Peyer's patch (tissue), 4 donors: ENCODE measurements around the gene PKDCC. TPM values are rescaled to one million over a fixed set of nuclear protein-coding genes. Genes with fewer than 3 reads are reported as not detected.

Experiments used
- DNase-seq, 3 donors: peaks; one replicate each; pipeline ENCODE4 v3.0.0-alpha.2; 2017 to 2019
- H3K27ac ChIP-seq, 4 donors: fragments of 200-600 bp; sonication (generic); one replicate each; pipeline ENCODE4 v1.5.1; 2016 to 2019
- H3K27me3 ChIP-seq, 2 donors: fragments of 200-600 bp; sonication (generic); one replicate each; pipeline ENCODE4 v1.5.1; 2019
- H3K36me3 ChIP-seq, 3 donors: fragments of 200-600 bp; sonication (generic); one replicate each; pipeline ENCODE4 v1.5.1; 2016 to 2019
- H3K4me1 ChIP-seq, 4 donors: fragments of 200-600 bp; sonication (generic); one replicate each; pipeline ENCODE4 v1.5.1; 2016 to 2019
- H3K4me3 ChIP-seq, 4 donors: fragments of 200-600 bp; sonication (generic); 1 replicate in 3 of 4; 2 replicates in 1 of 4; pipeline ENCODE4 v1.5.1; 2016 to 2019; ENCODE audit warnings: mild to moderate bottlenecking in 1 of 4
- H3K9me3 ChIP-seq, 4 donors: fragments of 200-600 bp; sonication (generic); one replicate each; pipeline ENCODE4 v1.5.1; 2016 to 2019; ENCODE audit warnings: mild to moderate bottlenecking in 1 of 4
- CTCF ChIP-seq, 6 experiments: fragments of 450-650 bp in 4 of 6; fragments of 200-600 bp in 2 of 6; sonication (generic) in 1 of 6; IDR thresholded peaks; one replicate each; pipeline ENCODE4 v1.5.1; 2017 to 2019; ENCODE audit warnings: antibody characterized with exemption in 6 of 6, mild to moderate bottlenecking in 3 of 6, moderate library complexity in 1 of 6
- POLR2A ChIP-seq, 2 donors: fragments of 450-650 bp; IDR thresholded peaks; one replicate each; pipeline ENCODE4 v1.5.1; 2017; ENCODE audit warnings: antibody characterized with exemption in 2 of 2, mild to moderate bottlenecking in 2 of 2, moderate library complexity in 2 of 2
- total RNA-seq, 4 donors: library from RNA; depleted of rRNA; stranded (reverse); fragments of >200 nt; gene quantifications; one replicate each; pipeline ENCODE4 v1.1.0, GENCODE V29; 2016

The PKDCC gene
- total RNA-seq, 4 donors from 2014 or later, result 113 to 210 (median 157) TPM

GRCh38 chr2:42049221-42050009 lies 1.6 kb downstream of the PKDCC start:
- Histone ChIP-seq H3K4me1 (peaks cover 3 to 47% (median 12%) of the 10 kb centered on the region in 4 donors), H3K27ac (peak overlapping the region; percentile 67 to 94 (median 84)), H3K4me3 (peak overlapping the region; percentile 53 to 93 (median 72)), H3K27me3 (no peaks in the 10 kb centered on the region), H3K9me3 (no peaks in the 10 kb centered on the region), H3K36me3 (no peaks in the 10 kb centered on the region)
- DNase-seq, result peak in 2 of 3 donors; percentile 54 to 55
- peak in 1 of 6 experiments; percentile 3 for TF ChIP-seq CTCF (IDR thresholded peaks at IDR 0.05)
- no peak for TF ChIP-seq POLR2A (IDR thresholded peaks at IDR 0.05)

DNA sequence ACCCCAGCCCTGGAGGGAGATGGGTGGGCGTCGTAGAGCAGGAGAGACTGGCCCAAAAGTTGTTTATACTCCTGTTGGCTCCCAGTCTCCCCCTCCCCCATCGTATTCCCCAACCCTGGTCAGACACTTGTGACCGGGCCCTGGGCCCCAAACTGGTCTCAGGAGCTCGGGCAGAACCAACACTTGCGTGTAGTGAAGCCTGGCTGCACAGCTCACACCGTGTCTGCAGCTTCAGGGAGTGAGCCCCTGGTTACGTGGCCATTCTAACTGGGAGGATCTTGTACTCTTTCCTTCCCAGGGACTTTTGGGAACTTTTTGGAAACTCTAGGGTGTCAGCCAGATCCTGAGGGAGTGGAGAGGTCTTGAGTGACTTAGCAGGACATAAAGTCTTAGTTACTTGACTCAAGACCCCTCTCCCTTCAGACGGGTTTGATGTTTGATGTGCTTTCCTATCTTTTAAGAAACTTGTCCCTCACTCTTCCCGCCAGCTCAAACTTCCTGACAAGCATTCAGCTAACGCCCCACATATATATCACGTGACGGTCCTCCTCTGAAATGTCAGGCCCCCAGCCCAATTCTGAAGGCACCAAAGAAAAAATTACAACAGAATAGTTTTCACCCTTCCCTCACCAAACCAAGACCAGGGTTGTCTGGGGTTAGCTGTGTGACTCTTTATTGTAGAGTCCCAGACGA lies 2.3 kb downstream of the PKDCC start:
- TF ChIP-seq CTCF (IDR thresholded peaks at IDR 0.05) (no peak), POLR2A (IDR thresholded peaks at IDR 0.05) (no peak)
- peak overlapping the region; percentile 12 to 93 (median 64) for H3K4me3 ChIP-seq
- H3K9me3 ChIP-seq, result no peaks in the 10 kb centered on the region
- no peak for DNase-seq
- H3K36me3 ChIP-seq, result no peaks in the 10 kb centered on the region
- H3K27ac ChIP-seq, result peak overlapping the region; percentile 67 to 94 (median 84)
- H3K27me3 ChIP-seq, result no peaks in the 10 kb centered on the region
- peaks cover 6 to 55% (median 13%) of the 10 kb centered on the region in 4 donors for H3K4me1 ChIP-seq

DNA sequence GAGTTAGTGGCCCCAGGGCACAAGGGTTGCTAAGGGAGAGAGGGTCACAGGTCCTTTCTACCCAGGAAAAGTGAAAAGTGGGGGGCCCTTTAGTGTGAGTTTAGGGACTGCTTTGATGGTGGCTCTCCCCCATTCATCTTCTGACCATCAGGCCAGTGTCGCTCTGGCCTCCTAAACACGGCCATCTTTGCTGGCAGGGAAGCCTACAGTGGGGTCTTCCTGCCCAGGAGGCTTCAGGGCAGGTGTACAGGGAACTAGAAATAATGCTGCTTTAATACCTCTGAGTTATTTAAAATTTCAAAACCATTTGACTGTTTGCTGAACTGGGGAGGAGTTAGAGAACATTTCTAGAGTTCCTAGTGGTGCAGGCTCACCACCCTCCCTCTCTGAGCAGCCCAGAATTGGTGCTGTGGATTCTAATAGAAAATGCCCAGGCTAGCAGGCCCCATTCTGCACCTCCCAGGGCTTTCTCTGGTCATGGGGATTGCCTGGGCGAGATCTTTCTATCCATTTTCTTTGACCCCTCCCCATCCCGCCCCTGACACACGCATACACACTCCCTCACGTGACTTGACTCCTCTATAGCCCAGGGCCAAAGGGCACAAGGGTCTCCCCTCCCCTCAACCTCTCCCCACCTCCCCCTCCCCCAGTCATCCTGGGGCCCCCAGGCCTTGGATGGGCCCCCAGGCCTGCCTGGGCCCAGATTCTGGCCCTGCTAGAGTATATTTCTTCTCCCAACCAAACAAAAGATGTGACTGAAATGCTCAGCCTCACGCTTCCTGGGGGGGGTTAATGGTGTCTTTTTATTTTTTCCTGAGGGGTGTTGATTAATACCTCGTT lies 3.1 kb downstream of the PKDCC start:
- no peak for DNase-seq
- Histone ChIP-seq H3K4me3 (peak overlapping the region in 3 of 4 donors; percentile 53 to 93 (median 75)), H3K36me3 (peaks cover 0 to 5% (median 0%) of the 10 kb centered on the region in 3 donors), H3K9me3 (no peaks in the 10 kb centered on the region), H3K27ac (peak overlapping the region; percentile 38 to 94 (median 84)), H3K27me3 (no peaks in the 10 kb centered on the region), H3K4me1 (peaks cover 6 to 62% (median 13%) of the 10 kb centered on the region in 4 donors)
- TF ChIP-seq POLR2A (IDR thresholded peaks at IDR 0.05), result no peak
- TF ChIP-seq CTCF (IDR thresholded peaks at IDR 0.05), result no peak

- no peak for DNase-seq
- H3K4me3 ChIP-seq, result peak overlapping the region in 2 of 4 donors; percentile 75 to 93
- H3K36me3 ChIP-seq, result peaks cover 0 to 10% (median 0%) of the 10 kb centered on the region in 3 donors
- peak overlapping the region; percentile 38 to 94 (median 84) for H3K27ac ChIP-seq
- no peaks in the 10 kb centered on the region for H3K9me3 ChIP-seq
- H3K4me1 ChIP-seq, result peaks cover 6 to 68% (median 14%) of the 10 kb centered on the region in 4 donors
- TF ChIP-seq POLR2A (IDR thresholded peaks at IDR 0.05) (no peak), CTCF (IDR thresholded peaks at IDR 0.05) (no peak)
- H3K27me3 ChIP-seq, result no peaks in the 10 kb centered on the region
These were observed 3.9 kb downstream of the PKDCC start for GRCh38 chr2:42051543-42052235.
